ENCODE measurements around the gene CCAR1.
"Not testable (repeated sequence)": the region's sequence is repeated elsewhere in the genome, so short reads cannot be mapped to it uniquely, and the experiment has no call there.

Gene CCAR1

GRCh38 chr10:68767407-68767806, 46.4 kb downstream of the CCAR1 start:
- not testable (repeated sequence) for DNase-seq

DNA sequence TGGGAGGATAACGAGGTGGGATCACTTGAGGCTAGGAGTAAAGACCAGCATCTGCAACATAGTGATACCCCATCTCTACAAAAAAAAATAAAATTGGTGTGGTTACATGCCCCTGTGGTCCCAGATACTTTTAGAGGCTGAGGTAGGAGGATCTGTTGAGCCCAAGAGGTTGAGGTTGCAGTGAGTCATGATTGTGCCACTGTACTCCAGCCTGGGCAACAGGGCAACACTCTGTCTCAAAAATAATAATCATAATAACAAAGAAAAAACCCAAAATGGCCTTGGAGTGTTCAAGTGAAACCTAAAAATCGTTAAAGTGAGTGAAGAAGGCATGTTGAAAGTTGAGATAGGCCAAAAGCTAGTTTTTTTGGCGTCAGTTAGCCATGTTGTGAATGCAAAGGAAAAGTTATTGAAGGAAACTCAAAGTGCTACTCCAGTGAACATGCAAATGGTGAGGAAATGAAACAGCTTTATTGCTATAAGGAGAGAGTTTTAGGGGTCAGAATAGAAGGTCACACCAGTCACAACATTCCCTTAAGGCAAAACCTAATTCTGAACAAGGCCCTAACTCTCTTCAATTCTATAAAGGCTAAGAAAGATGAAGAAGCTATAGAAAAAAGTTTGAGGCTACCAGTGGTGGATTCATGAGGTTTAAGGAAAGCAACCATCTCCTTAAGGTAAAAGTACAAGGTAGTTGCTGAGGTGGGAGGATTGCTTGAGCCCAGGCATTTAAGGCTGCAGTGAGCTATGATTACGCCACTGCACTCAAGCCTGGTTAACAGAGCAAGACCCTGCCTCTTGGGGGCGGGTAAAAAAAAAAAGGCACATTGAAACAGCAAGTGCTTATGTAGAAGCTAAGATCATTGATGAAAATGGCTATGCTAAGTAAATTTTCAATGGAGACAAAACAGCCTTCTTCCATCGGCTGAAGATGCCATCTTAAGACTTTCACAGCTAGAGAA, 60.9 kb downstream of the CCAR1 start:
- no peak for DNase-seq

GRCh38 chr10:68784476-68784875, 63.4 kb downstream of the CCAR1 start:
- DNase-seq, result no peak

DNA sequence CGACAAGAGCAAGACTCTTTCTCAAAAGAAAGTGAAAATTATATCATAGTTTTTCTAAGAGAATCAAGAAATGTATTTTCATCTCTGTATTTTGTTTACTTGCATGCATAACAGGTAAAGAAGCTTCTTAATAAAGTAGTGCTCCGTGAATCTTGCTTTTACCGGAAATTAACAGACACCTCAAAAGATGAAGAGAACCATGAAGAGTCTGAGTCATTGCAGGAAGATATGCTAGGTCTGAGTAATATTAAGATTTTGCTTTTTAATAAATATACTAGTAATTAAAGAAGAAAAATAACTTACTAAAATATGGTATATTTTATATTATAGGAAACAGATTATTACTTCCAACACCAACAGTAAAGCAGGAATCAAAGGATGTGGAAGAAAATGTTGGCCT, 66.8 kb downstream of the CCAR1 start:
- DNase-seq, result no peak

DNA sequence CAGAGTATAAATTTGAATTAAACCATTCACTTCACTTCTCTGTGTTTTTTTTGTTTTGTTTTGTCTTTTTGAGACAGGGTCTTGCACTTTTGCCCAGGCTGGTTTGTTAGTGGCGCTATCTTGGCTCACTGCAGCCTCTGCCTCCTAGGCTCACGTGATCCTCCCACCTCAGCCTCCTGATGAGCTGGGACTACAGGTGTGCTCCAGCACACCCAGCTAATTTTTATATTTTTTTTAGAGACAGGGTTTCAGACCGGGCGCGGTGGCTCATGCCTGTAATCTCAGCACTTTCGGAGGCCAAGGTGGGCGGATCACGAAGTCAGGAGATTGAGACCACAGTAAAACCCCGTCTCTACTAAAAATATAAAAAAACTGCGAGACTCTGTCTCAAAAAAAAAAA, 69.4 kb downstream of the CCAR1 start:
- no peak for DNase-seq

DNA sequence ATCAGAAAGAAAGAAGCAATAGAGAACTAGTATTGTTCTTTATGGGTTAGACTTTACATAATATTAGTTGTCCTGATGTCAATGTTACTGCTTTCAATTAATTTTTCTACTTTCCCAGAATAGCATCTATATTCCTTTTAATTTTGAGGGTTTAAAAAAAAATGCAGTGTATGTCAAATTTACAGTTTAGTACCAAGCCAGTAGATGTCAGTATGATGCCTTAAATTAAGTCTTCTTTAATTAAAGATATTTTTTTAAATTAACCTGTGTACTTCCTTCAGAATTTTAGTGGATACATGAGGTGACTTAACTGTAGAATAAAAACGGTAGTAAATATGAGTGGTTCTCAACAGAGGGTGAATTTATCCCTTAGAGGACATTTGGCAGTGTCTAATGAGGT, 71.1 kb downstream of the CCAR1 start:
- no peak for DNase-seq

GRCh38 chr10:68795886-68796532, 75.0 kb downstream of the CCAR1 start:
- no peak for DNase-seq

DNA sequence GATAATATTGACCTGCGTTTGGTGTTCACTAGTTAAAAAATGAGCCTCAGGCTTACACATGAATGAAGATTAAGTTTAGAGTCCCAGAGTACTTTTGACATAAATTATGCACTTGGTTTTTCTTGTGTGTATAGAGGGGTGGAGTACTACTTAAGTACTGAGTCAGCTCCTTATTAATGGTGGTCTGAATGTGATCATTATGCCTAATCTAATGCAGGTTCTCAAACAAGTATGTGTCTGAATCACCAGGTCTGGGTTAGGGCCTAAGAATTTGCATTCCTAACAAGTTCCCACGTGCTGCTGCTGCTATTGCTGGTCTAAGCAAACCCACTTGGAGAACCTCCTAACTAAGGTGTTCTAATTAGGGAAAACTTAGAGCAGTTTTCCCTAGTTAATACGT, 75.6 kb downstream of the CCAR1 start:
- DNase-seq, result no peak

GRCh38 chr10:68800211-68800610, 79.2 kb downstream of the CCAR1 start:
- DNase-seq, result no peak

- no peak for DNase-seq
Measured at GRCh38 chr10:68804692-68805091, 83.7 kb downstream of the CCAR1 start.

- DNase-seq, result not testable (repeated sequence)
Measured at GRCh38 chr10:68810830-68811229, 89.8 kb downstream of the CCAR1 start.

GRCh38 chr10:68811314-68812009, 90.4 kb downstream of the CCAR1 start:
- DNase-seq, result no peak

DNA sequence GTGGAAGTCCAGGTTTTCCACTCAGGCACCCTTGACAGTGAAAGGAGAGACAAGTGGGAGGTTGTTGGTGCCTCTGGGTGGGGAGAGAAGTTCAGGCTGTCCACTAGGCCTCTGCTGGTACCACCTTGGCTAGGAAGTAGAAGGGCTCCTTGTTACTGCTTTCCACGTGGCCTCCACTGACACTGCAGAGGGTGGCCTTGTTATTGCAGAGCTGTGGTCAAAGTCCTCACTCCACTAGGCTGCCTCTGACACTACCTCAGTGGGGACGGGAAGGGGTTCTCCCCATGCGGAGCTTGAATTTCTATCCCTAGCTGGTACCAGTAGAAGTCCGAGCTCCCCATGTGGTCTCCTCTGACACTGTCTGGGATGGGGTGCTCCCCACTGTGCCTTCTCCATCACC, 91.4 kb downstream of the CCAR1 start:
- no peak for DNase-seq

- no peak for DNase-seq
Measured at GRCh38 chr10:68813559-68813958, 92.5 kb downstream of the CCAR1 start.

GRCh38 chr10:68816796-68817412, 95.9 kb downstream of the CCAR1 start:
- DNase-seq, result no peak

DNA sequence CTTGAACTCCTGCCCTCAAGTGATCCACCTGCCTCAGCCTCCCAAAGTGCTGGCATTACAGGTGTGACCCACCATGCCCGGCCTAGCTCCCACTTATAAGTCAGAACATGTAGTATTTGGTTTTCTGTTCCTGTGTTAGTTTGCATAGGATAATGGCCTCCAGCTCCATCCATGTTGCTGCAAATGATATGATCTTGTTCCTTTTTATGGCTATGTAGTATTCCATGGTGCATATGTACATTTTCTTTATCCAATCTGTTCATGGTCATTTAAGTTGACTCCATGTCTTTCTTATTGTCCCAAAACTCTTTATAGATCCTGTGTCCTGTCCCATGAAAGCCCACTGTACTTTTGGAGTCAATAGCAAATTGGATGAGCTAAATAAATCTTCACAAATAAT, 99.3 kb downstream of the CCAR1 start:
- DNase-seq, result not testable (repeated sequence)

DNA sequence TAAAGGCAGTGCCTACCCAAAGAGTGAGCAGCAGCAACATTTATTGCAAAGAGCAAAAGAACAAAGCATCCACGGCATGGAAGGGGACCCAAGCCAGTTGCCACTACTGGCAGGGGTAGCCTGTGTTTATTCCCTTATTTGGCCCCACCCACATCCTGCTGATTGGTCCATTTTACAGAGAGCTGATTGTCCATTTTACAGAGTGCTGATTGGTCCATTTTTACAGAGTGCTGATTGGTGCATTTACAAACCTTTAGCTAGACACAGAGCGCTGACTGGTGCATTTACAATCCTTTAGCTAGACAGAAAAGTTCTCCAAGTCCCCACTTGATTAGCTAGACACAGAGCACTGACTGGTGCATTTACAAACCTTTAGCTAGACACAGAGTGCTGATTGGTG, 101.6 kb downstream of the CCAR1 start:
- DNase-seq, result not testable (repeated sequence)

DNA sequence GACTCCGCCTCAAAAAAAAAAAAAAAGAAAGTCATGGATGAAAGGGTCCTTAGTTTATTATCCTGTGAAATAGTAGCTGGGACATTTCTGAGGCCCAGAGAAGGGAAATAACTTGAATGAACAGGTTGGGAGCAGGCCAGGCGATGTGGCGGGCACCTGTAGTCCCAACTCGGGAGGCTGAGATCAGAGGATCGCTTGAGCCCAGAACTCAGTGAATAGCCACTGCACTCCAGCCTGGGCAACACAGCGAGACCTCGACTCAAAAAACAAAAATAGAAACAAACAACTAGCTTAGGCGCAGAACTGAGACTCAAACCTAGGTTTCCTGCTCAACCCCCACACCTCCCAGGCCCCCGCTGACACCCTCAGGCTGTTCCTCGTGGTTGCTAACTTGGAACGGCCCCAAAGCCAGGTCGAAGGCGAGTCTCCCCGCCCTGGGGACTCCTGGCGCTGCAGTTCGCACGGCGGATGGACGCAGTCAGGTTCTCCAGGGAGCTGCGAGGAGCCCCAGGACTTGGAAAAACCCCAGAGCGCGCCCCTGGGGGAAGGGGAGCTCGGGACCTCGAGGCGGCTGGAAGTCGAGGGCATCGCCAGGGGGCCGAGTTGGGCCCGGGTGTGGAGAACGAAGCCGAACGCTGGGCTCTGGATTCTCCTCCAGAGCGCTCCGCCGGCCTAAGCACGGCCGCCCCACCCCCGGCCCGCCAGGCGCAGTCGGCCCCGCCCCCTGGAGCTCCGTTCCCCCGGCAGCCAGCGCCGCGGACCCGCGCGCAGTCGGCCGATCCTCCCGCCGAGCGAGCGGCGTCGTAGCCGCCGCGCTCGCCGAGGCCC, 105.9 kb downstream of the CCAR1 start, which contains the start of gene STOX1:
STOX1 (plus strand) TSS at position 768 of the 828 bp plus-strand sequence. CDS start 93 bp downstream, outside the sequence.
- DNase-seq, result peak; percentile 15

DNA sequence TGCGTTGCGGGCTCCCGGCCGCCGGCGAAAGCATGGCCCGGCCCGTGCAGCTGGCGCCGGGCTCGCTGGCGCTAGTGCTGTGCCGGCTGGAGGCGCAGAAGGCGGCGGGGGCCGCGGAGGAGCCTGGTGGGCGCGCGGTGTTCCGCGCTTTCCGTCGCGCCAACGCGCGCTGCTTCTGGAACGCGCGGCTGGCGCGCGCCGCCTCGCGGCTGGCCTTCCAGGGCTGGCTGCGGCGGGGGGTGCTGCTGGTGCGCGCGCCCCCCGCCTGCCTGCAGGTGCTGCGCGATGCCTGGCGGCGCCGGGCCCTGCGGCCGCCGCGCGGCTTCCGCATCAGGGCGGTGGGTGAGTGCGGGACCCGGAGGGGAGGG, 106.5 kb downstream of the CCAR1 start:
- not testable (repeated sequence) for DNase-seq

DNA sequence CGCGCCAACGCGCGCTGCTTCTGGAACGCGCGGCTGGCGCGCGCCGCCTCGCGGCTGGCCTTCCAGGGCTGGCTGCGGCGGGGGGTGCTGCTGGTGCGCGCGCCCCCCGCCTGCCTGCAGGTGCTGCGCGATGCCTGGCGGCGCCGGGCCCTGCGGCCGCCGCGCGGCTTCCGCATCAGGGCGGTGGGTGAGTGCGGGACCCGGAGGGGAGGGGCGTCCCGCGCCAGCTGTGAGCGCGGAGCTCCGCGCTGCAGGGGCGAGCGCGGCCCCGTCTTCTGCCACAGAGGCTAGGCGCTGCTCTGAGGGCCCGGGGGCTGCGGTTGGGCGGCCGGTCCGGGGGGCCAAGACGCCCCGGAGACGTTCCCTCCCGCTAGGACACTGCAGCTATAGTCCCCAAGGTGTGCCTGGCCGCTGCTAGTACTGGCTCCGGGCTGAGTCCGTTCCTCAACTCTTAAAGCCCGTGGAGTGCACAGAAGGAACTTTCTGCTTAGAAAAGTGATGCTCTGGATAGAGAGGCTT, 107.1 kb downstream of the CCAR1 start:
- DNase-seq, result not testable (repeated sequence)

- DNase-seq, result no peak
Measured at GRCh38 chr10:68828833-68829232, 107.8 kb downstream of the CCAR1 start.

DNA sequence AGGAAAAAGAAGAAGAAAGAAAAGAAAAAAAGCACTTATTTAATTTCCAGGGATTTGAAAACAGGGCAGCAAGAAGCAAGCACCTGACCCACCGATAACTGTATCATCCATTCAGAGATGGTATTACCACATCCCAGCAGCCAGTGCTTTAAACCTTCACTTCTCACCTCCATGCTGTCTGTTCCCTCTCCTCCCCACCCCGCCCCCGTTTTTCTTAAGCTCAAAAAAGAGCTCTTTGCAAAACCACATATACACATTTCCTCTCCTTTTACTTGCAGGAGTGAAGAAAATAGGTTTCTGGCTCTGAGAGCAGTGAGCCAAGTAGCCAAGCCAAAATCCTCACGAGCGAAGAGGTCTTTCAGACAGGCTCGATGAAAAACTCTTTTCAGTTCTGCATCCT, 108.5 kb downstream of the CCAR1 start:
- DNase-seq, result no peak
